ENCODE measurements around the gene ABHD1.

DNA sequence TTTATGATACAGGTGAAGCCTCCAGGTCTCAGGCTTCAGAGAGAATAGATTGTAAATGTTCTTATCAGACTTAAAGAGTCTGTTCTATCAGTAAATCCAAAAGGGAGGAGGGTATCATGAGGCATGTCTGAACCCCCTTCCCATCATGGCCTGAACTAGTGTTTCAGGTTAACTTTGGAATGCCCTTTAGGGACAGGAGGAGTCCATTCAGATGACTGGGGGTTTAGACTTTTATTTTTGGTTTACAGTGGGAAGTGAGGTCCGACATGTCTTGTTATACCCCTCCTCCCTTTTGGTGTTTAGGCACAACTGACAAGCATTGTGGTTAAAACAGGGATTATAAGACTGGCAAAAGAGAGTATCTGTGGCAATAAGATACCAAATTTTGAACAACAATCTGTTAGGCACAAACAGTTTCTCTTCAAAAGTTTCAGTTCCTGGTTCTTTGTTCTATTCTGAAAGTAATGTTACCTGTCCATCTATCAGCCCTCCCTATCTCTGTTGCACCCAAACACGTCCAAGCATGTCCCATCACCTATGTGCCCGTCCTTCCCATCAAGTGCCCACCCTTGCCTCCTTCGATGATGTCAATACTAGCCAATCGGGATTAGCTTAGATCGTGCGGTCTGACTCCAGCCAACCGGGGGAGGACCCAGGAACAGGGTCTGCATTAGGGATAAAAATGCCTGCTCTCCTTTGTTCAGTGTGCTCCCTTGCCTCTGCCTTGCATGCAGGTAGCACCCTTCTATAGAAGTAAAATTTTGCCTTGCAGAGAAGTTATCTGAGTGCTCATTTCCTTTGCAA is 41.5 kb downstream of the ABHD1 start:
- TF ChIP-seq, protein P1, sequence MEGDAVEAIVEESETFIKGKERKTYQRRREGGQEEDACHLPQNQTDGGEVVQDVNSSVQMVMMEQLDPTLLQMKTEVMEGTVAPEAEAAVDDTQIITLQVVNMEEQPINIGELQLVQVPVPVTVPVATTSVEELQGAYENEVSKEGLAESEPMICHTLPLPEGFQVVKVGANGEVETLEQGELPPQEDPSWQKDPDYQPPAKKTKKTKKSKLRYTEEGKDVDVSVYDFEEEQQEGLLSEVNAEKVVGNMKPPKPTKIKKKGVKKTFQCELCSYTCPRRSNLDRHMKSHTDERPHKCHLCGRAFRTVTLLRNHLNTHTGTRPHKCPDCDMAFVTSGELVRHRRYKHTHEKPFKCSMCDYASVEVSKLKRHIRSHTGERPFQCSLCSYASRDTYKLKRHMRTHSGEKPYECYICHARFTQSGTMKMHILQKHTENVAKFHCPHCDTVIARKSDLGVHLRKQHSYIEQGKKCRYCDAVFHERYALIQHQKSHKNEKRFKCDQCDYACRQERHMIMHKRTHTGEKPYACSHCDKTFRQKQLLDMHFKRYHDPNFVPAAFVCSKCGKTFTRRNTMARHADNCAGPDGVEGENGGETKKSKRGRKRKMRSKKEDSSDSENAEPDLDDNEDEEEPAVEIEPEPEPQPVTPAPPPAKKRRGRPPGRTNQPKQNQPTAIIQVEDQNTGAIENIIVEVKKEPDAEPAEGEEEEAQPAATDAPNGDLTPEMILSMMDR (IDR thresholded peaks at IDR 0.05 in 4 of 5, conservative IDR thresholded peaks at IDR 0.05 in 1 of 5), result no peak
- no peak for TF ChIP-seq POLR2A (IDR thresholded peaks at IDR 0.05)
